GM18909 (cell line): ENCODE results near the gene MYMK.
"Not testable (repeated sequence)": the region's sequence is repeated elsewhere in the genome, so short reads cannot be mapped to it uniquely, and the experiment has no call there.

ENCODE experiments used
- ATAC-seq: cut with Tn5 transposase; IDR thresholded peaks from one replicate; pipeline ENCODE4 v1.9.1; 2021; ENCODE audit warnings: mild to moderate bottlenecking; ENCODE audit not compliant: unreplicated experiment, poor library complexity

Gene MYMK

DNA sequence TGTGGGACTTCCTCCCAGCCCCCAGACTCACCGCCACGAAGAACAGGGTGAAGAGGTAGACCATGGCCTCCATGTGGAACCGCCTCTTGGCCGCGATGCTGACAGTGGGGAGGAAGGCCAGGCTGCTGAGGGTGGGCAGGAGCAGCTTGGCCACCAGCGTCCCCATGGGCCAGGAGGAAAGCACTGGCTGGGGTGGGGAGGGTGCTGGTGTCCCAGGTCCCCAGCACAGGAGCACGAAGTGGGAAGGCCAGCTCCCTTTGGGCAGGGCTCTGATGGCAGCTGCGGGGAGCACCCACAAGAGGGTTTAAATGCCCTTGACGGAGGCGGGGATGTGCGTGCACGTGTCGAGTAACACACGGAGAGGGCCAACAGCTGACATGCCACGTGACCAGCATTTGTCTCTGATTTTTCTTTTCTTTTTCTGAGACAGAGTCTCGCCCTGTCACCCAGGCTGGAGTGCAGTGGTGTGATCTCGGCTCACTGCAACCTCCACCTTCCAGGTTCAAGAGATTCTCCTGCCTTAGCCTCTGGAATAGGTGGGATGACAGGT lies at the start of gene MYMK:
Gene MYMK, minus strand, starts transcription at position 281 of the 550 bp plus-strand sequence. Its CDS starts 115 bp downstream, at position 166.
- no peak for ATAC-seq

GRCh38 chr9:133573791-133574515 lies 49.2 kb upstream of the MYMK start:
- ATAC-seq, result no peak

GRCh38 chr9:133572821-133573361 lies 48.1 kb upstream of the MYMK start:
- ATAC-seq, result no peak

DNA sequence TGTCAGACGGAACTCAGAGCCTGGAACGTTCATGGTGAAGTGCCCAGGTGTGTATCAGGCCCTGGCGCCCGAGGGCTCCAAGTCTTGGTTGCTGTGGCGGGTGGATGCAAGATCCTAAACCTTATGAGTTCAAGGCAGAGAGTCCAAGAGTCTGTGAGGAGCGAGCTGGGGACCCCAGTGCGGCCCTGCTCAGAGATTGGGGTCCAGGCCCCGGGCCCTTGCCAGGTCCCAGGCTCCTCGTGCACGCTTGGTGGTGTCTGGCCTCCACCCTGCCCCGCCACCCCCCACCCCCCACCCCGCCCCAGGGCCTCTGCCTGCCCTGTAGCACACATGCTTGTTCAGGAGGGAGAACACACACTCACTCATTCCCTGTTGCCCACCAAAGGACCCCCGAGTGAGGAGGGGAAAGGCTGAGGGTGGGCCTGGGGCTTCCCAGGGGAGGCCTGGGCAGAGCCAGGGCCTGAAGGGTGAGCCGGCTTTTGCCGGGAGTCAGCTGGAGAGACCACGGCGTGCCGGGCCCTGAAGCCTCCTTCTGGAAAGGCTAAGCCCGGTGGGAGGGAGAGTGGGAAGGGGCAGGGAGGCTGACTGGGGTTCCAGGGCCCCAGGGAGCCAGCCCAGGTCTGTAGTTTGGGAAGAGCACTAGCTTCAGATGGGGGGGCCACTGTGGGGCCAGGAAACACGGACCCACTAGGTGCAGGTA lies 47.3 kb upstream of the MYMK start:
- ATAC-seq, result no peak

DNA sequence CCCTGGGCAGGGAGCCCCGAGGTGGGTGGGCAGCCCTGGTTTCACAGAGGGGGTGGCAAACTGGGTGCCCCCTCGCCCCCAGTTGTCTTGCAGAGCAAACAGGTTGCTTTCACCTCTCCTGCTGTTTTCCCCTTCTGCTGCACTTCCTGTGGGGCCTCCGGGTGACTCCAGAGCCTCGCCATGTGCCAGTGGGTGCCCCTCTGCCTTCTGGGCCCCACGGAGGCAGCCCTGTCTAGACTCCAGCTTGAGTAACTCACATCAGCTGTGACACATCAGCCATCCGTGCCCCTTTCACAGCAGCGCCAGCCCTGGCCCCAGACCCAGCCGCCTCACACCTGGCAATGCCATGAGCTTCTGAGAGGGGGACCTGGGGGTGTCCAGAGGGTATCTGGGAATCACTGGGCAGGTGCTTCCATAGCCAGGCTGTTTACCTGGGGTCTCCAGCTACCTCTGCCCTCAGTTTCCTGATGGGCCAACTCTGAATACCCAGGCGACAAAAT lies 46.7 kb upstream of the MYMK start:
- no peak for ATAC-seq

DNA sequence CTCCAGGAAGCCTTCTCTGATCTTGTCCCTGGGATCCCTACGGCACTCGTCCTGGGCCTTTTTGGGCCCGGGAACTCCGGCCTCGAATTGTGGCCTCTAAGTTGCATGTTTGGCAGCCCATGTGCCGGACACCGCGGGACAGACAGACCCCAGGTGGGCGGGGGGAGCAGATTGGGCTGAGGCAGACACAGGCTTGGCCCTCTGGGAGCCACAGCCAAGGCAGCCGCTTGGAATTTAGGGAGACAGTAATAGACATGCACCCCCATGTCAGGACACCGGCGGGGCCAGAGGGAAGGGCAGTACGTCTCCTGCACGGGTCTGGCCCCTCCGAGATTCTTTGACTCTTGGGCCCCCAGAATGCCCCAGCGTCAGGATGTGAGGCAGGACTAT lies 45.9 kb upstream of the MYMK start:
- ATAC-seq, result no peak

- no peak for ATAC-seq
These were observed 45.3 kb upstream of the MYMK start for GRCh38 chr9:133569891-133570690.

DNA sequence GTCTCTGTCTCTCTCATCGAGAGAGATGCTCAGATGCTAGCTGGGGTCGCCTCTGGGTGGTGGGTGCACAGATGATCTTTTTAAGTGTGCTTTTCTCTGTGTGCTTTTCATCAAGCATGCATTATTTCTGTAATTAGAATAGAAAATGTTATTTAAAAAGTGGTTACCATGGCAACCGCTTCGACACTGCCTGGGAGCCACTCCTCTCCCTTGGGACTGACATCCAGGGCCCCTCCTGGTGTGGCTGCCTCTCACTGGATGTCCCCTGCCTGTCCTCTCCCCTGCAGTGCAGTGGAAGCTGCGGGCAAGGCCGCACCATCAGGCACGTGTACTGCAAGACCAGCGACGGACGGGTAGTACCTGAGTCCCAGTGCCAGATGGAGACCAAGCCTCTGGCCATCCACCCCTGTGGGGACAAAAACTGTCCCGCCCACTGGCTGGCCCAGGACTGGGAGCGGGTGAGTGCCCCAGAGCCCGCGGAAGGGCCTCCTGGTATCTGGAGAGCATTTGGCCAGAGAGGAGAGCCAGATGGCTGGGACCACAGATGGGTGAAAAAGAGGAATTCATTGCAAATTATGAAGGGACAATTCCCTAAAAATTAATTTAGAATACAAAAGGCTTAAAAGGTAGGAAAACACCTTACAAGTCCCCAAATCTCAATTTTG lies 44.5 kb upstream of the MYMK start:
- ATAC-seq, result no peak

DNA sequence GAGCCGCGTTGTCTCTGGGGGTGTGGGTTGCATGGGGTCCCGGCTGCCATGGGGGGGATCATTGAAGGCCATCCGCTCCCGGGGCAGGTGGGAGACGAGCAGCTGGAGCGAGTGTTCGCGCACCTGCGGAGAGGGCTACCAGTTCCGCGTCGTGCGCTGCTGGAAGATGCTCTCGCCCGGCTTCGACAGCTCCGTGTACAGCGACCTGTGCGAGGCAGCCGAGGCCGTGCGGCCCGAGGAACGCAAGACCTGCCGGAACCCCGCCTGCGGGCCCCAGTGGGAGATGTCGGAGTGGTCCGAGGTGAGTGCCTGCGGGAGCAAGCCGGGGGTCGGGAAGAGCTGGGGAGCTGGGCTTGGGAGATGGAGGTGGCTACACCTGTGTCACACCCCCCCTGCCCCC lies 43.4 kb upstream of the MYMK start:
- ATAC-seq, result no peak

- ATAC-seq, result no peak
These were observed 42.1 kb upstream of the MYMK start for GRCh38 chr9:133566817-133567216.

DNA sequence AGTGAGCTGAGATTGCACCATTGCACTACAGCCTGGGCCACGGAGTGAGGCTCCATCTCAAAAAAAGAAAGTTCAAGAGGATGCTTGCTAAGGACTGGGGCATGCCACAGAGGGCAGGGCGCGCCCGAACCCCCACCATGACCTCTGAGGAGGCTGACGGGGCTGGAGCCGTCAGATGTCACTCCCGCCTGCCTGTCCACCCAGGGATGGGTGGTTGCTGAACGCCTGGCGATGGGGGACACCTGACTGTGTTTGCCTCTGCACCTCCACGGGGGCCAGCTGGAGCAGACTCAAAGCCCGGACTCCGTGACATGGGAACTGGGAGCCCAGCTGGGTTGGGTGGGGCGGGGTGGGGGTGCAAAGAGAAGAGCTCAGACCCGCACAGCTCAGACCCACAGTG lies 41.6 kb upstream of the MYMK start:
- no peak for ATAC-seq

DNA sequence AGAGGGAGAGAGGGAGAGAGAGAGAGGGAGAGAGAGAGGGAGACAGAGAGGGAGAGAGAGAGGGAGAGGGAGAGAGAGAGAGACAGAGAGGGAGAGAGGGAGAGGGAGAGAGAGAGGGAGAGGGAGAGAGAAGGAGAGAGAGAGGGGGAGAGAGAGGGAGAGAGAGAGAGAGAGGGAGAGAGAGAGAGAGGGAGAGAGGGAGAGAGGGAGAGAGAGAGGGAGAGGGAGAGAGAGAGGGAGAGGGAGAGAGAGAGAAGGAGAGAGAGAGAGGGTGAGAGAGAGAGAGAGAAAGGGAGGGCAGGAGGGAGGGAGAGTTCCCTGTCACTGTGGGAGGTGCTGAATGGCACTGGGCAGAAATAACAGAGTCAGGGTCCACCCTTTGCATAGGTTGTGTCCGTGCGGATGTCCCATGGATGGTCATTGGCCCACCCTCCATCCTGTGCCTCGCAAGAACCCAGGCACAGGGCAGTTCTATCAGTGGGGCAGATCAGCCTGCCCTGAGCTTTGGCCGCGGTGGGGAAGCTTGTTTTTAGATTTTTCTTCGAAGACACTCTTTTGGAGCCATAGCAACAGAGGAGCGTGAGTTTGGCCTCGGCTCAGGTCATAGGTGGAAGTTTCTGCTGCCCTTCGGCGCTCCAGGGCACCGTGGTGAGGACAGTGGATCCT lies 39.8 kb upstream of the MYMK start:
- ATAC-seq, result no peak

DNA sequence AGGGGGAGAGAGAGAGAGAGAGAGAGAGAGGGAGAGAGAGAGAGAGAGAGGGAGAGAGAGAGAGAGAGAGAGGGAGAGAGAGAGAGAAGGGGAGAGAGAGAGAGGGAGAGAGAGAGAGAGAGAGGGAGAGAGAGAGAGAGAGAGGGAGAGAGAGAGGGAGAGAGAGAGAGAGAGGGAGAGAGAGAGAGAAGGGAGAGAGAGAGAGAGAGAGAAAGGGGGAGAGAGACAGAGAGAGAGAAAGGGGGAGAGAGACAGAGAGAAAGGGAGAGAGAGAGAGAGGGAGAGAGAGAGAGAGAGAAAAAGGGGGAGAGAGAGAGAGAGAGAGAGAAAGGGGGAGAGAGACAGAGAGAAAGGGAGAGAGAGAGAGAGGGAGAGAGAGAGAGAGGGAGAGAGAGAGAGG lies 39.1 kb upstream of the MYMK start:
- ATAC-seq, result not testable (repeated sequence)

DNA sequence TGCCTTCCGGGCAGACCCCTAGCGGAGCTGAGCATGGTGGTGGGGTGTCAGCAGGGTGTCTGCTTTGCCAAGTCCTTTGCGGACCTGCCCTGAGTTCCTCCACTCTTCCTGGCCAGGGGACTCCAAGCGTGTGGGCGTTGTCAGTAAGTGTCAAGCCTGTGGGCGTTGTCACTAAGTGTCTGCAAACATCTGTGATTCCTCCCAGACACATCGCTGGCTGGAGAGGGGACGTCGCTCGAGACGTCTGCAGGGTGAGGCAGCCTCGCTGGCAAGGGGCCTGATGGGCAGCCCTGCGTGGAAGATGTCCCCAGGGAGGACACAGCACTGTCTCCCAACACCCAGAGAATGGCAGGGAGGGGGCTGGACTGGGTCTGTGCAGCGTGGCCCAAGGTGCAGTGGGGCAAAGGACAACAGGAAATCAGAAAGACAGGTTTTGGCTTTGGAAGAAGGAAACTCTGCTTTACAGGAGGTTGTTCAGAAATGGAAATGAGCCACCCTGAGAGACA lies 38.6 kb upstream of the MYMK start:
- no peak for ATAC-seq

- ATAC-seq, result no peak
These were observed 38.0 kb upstream of the MYMK start for GRCh38 chr9:133562611-133563290.

GRCh38 chr9:133561976-133562554 lies 37.3 kb upstream of the MYMK start:
- ATAC-seq, result no peak

DNA sequence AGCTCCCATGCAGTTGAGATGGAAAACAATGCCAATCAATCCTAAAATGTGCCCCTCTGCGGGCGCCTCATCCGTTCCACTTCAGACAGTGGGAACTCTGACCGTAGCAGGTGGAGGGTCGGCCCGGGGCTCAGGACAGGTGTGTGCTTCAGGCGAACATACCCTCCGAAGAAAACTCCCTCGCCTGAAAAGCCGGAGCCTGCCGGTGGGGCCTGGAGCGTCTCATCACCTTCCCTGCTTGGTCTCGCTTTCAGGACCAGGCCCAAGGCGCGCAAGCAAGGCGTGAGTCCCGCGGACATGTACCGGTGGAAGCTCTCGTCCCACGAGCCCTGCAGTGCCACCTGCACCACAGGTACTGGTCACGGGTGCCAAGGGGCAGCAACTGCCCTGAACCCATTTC lies 36.2 kb upstream of the MYMK start:
- no peak for ATAC-seq

DNA sequence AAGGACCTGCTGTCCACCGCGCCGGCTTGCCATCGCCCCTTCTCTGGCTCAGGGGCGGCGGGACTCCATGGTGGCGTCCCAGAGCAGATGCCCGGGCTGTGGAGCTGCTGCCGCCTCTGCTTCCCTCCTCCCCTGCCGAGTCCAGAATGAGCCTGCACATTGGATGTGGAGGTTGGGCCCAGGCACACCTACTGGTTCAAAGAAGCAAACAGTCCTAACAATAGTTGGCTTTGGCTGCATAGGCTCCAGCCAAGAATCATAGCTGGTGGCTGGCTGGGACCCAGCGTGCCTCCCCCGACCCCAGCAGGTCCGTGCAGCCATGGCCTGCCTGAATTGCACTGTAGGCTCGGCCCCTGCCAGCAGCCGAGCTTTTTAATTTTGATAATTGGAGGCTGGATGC lies 35.6 kb upstream of the MYMK start:
- no peak for ATAC-seq
